ENCODE data around the gene ACTR1B.
A peak's percentile ranks its signal among the peaks of the same experiment; 100 is the strongest.
"Not testable (repeated sequence)": the region's sequence is repeated elsewhere in the genome, so short reads cannot be mapped to it uniquely, and the experiment has no call there.

ACTR1B gene

DNA sequence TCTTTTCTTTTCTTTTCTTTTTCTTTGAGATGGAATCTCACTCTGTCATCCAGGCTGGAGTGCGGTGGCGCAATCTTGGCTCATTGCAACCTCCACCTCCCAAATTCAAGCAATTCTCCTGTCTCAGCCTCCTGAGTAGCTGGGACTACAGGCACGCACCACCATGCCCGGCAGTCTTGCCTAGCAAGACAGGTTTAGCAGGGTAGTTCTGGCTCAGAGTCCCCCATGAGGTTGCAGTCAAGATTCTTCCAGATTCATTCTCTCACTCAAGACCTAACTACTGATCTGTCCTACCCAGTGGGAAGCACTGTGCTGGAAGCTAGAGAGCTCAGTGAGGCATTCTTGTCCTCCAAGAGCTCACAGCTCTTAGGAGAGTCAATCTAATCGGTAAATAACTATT lies 31.9 kb upstream of the ACTR1B start:
- DNase-seq (ENCODE audit: extremely low spot score): no peak
- TF ChIP-seq, protein P1, sequence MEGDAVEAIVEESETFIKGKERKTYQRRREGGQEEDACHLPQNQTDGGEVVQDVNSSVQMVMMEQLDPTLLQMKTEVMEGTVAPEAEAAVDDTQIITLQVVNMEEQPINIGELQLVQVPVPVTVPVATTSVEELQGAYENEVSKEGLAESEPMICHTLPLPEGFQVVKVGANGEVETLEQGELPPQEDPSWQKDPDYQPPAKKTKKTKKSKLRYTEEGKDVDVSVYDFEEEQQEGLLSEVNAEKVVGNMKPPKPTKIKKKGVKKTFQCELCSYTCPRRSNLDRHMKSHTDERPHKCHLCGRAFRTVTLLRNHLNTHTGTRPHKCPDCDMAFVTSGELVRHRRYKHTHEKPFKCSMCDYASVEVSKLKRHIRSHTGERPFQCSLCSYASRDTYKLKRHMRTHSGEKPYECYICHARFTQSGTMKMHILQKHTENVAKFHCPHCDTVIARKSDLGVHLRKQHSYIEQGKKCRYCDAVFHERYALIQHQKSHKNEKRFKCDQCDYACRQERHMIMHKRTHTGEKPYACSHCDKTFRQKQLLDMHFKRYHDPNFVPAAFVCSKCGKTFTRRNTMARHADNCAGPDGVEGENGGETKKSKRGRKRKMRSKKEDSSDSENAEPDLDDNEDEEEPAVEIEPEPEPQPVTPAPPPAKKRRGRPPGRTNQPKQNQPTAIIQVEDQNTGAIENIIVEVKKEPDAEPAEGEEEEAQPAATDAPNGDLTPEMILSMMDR (IDR thresholded peaks at IDR 0.05; ENCODE audit: control extremely low read depth, extremely low read depth, low read depth, missing control alignments): no peak
- ChIA-PET POLR2A (no interaction called here), CTCF (interaction anchor here (2.2 to 7.0 kb wide), 8 partner anchors 12 to 105 kb away, joined by 8 to 151 read pairs (median 50); partner anchors contain the start of genes ACTR1B, ANKRD36B, COX5B and ZAP70)

DNA sequence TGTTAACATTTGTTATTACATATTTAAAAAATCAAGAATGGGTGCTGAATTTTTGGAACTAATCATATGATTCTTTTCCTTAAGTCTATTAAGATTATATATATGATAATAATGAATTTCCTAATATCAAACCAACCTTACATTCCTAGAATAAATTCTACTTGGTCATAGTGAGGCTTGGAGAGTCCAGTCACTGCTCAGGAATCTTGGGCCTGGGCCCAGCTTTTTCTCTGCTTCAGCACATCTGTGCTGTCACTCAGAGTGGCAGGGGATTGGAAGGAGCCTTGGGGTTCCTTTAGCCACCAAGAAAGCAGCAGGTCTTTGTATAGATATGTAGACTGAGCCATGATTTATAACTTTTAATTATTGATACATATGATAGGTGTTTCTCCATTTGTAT lies 29.6 kb upstream of the ACTR1B start:
- POLR2A ChIA-PET: no interaction called here
- TF ChIP-seq, protein P1 (IDR thresholded peaks at IDR 0.05; ENCODE audit: control extremely low read depth, extremely low read depth, low read depth, missing control alignments): no peak
- DNase-seq (ENCODE audit: extremely low spot score): no peak
- CTCF ChIA-PET: no interaction called here

- ChIA-PET CTCF (interaction anchor here (1.1 to 1.9 kb wide), 8 partner anchors 9 to 694 kb away, joined by 3 to 16 read pairs (median 4); partner anchors contain the start of genes ACTR1B and ANKRD36B), POLR2A (no interaction called here)
- DNase-seq (ENCODE audit: extremely low spot score): no peak
- TF ChIP-seq, protein P1 (IDR thresholded peaks at IDR 0.05; ENCODE audit: control extremely low read depth, extremely low read depth, low read depth, missing control alignments): no peak
These were observed 27.3 kb upstream of the ACTR1B start for GRCh38 chr2:97691166-97691565.

GRCh38 chr2:97688062-97688827 lies 24.4 kb upstream of the ACTR1B start:
- CTCF ChIA-PET: interaction anchor here (0.9 to 2.6 kb wide), 3 partner anchors 9 to 12 kb away, joined by 3 to 14 read pairs (median 9); no protein-coding TSS in a partner anchor
- POLR2A ChIA-PET: interaction anchor here (0.5 kb wide), 1 partner anchor 9 kb away, joined by 3 read pairs; no protein-coding TSS in a partner anchor
- peak; percentile 30 for DNase-seq (ENCODE audit: extremely low spot score)
- TF ChIP-seq, protein P1 (IDR thresholded peaks at IDR 0.05; ENCODE audit: control extremely low read depth, extremely low read depth, low read depth, missing control alignments): no peak

DNA sequence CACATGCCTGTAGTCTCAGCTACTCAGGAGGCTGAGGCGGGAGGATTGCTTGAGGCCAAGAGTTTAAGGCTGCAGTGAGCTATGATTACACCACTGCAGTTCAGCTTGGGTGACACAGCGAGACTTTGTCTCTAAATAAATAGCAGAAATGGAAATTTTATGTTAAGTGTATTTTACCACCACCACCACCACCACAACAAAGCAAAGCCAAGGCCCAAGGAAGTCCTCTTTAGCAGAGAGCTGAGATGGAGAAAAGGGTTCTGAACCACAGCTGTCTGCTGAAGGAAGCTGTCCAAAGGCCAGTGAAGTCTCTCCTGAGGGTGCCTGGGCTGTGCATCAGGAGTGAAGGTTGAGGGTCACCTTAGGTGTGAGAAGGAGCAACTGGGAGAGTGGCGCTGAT lies 23.4 kb upstream of the ACTR1B start:
- ChIA-PET POLR2A (interaction anchor here (0.6 kb wide), 1 partner anchor 114 kb away, joined by 4 read pairs; no protein-coding TSS in a partner anchor), CTCF (interaction anchor here (0.9 to 2.6 kb wide), 4 partner anchors 10 to 96 kb away, joined by 3 to 14 read pairs (median 6); partner anchors contain the start of gene COX5B)
- DNase-seq (ENCODE audit: extremely low spot score): not testable (repeated sequence)

GRCh38 chr2:97678298-97678697 lies 14.5 kb upstream of the ACTR1B start:
- DNase-seq (ENCODE audit: extremely low spot score): no peak
- ChIA-PET POLR2A (no interaction called here), CTCF (interaction anchor here (0.6 to 4.0 kb wide), 2 partner anchors 87 to 1159 kb away, joined by 3 to 17 read pairs; no protein-coding TSS in a partner anchor)

More at GRCh38 chr2:97678298-97678697, 14.5 kb upstream of the ACTR1B start:
- TF ChIP-seq, protein P1 (IDR thresholded peaks at IDR 0.05; ENCODE audit: control extremely low read depth, extremely low read depth, low read depth, missing control alignments): no peak

All from GM10248 (cell line).